GM18909 (cell line): Measurements from ENCODE around the gene GPT2.

ENCODE experiments used
- ATAC-seq: cut with Tn5 transposase; IDR thresholded peaks from one replicate; pipeline ENCODE4 v1.9.1; 2021; ENCODE audit warnings: mild to moderate bottlenecking; ENCODE audit not compliant: unreplicated experiment, poor library complexity

The GPT2 gene

DNA sequence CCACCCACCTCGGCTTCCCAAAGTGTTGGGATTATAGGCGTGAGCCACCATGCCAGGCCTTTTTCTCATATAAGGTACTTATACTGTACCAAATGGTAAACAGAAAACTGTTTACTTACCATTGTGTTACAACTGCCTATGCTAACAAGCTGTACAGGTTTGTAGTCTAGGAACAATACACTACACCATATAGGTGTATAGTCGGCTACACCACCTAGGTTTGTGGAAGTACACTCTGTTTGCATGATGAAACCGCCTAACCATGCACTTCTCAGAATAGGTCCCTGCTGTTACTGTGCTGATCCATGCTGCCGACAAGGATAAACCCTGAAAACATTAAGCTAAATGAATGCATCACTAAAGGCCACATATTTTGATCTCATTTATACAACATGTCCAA lies 70.4 kb downstream of the GPT2 start:
- ATAC-seq = no peak

DNA sequence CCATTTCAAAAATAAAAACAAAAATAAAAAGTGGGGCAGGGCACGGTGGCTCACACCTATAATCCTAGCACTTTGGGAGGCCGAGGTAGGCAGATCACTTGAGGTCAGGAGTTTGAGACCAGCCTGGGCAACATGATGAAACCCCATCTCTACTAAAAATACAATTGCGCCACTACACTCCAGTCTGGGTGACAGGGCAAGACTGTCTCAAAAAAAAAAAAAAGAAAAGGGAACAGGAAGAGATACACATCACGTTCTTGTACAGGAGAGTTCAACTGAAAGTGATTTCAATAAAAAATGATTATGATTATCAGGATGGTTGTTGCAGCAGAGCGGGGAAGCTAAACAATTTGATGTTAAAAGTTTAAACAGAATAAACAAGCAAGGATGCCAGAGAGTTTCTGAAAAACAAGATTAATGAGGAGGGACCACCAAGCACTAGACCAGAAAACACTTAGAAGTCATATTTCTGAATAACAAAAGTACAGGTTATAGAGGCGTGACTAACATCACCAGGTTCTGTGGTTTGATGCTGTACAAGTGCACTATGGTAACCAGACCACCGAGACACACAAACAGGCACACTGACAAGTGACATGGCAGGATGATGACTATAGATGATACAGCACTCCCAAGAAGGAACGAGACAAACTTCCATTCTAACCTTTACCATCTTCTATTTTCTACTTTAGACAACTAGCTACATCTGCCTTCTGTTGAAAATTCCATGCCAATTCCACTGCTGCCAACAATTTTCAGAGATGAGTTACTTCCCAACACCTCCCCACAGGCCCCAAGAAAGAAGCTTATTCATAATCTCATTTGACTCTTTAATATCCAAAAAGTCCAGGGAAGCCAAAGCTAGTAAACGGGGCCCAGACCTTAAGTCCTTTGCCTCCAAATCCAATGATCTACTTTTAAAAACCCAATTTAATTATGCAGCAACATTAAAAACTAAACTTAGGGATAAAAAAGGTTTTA lies 77.5 kb downstream of the GPT2 start:
- ATAC-seq = no peak

DNA sequence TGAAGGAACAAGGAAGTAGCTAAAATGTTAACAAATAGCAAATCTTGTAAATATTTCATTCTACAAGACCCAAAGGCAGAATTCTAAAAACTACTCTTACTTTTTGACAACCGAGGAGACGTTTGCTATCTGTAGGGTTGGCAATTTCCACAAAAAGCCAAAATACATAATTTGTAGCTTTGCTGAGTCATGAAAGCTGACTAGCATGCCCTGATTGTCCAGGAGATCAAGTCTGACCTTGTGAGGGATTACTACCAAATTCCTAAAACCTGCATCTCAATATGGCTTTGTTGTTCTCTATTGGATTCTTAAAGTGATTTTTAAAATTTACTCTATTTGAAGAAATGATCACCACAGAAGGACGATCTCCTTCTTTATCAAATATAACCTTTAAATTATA lies 78.5 kb downstream of the GPT2 start:
- ATAC-seq = no peak

DNA sequence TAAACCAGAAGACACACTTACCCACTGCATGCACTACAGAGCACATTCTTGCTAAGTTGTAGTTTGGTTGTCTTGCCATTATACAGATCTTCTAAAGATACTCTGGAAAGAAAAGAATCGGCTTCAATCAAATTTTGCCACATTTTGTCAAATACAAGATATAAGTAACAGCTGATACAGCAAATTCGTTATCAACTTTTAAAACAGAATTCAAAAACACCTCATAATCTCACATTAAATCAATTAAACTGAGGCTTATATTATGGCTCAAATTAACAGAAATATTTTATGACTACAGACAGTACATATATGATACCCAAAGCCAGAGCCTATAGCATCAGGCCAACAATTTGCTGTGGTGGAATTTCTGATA lies 83.9 kb downstream of the GPT2 start:
- no peak for ATAC-seq

DNA sequence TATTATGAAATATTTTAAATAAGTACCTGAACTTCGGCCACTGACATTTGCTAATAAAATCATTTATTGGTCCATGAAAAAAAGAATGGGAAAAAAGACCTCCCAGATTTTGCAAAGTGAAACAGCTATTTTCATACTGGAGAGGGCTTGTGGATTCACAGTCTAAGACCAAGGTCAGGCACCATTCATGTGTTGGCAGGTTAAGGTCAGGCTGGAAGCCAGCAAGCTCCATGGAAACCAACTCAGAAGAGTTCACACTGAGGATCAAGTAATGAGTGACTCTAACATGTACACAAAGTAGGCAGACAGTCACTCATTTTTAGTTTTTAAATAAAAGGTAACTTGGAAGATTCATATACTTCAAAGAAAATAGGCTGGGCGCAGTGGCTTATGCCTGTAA lies 85.9 kb downstream of the GPT2 start:
- ATAC-seq = no peak

DNA sequence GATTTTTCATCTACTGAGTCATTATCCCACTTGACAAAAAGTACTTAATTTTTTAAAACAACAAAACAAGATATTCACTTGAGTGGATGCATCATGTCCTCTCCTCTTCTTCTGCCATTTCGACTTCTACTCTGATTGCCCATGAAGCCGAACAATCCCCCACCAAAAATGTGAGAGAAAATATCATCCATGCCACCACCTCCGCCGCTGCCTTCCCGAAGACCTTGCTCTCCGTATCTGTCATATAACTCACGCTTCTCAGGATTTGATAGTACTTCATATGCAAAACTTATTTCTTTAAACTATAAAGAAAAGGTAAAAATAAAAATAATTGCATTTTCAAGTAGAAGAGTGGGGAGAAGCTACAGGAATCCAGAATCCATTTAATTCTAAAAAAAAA lies 87.1 kb downstream of the GPT2 start:
- no peak for ATAC-seq

DNA sequence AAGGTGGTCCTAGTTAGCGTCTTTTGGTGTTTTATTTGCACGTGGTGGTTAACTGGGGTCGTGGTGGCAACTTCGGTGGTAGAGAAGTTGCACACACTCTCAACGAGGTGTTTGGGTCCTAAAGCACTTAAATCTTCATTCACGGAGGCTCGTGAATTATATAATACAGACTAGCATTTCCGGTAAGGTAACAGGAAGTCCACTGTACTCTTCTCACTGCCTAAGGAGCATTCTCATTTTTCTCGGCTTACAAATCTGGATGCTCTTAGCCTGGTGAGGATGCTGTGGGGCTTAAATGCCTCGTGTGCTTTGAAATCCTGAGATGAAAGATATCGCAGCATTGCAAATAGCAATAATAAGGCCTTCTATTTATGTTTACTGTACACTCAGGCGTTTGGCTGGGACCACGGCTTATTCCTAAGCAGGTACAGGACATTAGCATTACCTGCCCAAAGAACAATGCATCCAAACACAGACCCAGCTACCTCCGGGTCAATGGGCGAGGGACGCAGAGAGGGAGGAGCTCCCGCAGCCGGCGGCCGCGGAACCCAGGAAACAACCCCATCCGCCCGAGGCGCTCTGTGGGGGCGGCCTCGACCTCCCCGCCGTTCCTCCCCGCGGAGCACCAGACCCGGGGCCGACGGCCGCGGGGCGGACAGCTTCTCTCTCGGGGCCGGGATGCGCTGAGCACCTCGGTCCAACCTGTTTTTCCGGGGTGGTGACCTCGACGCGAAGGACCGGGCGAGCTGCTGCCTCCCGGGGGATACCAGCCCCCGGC lies 88.5 kb downstream of the GPT2 start:
- ATAC-seq = peak; percentile 47

DNA sequence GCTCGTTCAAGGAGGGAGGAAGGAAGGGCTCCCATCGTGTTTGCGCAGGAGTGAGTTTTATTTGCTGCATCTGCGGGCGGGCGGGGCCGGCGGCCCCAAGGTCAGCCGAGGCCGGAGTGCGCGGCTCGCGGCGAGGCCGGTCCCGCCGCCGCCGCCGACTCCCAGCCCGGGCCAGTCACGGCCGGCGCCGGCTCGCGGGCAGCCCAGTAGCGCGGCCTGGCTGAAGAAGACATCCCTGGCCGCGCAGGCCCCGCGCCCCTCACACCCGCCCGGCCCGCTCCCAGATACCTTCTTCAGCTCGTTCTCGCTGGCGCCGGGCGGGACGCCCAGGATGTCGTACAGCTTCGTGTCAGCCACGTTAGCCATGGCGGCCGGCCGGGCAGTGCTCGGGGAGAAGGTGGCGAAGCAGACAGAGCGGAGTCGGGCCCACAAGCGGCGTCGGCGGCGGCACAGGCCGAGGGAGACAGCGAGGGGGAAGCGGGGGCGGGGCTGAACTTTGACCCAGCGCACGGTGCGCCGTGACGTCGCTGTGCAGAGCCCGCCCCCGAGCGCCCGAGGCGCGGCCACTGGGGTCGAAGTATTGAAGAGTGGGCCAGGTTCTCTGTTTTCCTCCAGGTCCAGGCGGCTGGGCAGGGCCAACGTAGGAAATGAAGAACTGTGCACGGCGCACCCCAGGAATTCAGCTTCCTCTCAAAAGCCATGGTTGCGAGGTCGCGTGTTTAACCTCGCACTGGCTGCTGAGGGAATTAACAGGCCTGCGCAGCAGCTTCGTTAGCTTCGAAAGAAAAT lies 89.2 kb downstream of the GPT2 start, which contains the start of gene DNAJA2:
Gene DNAJA2, minus strand, starts transcription at position 468 of the 789 bp plus-strand sequence. Its CDS starts 102 bp downstream, at position 366.
- peak; percentile 92 for ATAC-seq

DNA sequence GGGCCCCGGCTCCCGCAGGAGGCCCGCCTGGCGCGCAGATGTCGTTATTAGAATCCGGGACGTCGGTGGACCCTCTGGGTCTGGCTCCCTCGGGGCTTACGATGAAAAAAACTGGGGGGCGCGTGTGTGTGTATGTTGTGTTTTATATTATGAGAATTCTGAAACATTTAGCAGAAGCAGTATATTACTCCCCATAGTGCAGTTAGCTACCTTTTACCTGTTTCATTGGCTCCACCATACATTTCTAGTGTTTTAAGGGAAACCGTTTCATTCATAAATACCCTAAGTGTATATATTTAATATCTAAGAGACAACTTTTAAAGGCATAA lies 89.8 kb downstream of the GPT2 start:
- ATAC-seq = no peak

DNA sequence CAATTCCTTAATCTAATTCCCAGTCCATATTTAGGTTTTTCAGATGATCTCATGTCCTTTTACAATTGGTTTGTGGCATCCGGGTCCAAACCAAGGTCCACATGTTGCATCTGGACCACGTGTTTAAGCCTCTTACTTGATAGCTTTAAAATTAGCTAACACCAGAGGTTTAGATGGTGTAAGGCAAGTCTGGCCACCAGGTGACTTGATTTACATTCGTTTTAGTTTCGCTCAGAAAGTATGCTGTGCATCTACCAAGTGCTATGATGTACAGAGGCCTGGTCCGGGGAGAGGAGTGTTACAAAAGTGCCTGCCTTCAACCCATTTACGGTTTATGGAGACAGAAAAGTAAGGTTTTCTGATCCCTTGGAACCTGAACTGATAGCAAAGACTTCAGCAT lies 90.2 kb downstream of the GPT2 start:
- no peak for ATAC-seq

DNA sequence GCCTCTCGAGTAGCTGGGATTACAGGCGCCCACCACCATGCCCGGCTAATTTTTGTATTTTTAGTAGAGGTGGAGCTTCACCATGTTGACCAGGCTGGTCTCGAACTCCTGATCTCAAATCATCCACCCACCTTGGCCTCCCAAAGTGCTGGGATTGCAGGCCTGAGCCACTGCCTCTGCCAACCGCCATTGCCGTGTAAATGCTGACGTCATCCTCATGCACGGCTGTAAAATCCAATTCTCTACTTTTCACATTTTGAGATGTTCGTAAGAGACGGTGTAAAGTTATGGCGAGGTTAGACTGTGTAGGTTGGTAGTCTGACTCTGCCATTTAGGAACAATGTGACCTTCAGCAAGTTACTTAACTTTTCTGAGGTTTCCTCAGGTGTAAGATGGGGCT lies 91.0 kb downstream of the GPT2 start:
- no peak for ATAC-seq

DNA sequence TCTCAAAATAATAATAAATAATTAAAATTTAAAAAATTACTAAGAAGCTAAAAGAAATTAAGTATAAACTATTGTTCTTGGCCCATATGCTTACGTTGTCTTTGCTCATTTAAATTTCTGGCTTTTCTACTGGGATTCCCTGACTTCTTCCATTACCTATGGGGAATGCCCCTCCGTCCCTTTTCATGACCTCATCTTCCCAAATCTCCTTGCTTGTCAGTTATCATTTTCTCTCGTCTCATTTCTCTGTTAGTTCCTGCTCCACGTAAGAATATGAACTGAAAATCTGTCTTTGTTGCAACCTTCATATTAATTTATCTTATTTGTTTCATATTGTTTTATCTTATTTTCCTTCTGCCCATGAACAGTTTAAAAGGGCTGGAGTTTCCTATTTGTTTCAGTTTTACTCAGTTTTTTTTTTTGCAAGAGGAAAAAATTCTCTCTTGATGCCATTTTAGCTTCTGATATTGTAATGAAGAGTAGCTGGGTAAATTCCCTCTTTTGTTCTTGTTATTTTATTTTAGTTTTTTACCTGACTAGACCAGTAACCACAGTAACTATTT lies 91.8 kb downstream of the GPT2 start:
- ATAC-seq = no peak

DNA sequence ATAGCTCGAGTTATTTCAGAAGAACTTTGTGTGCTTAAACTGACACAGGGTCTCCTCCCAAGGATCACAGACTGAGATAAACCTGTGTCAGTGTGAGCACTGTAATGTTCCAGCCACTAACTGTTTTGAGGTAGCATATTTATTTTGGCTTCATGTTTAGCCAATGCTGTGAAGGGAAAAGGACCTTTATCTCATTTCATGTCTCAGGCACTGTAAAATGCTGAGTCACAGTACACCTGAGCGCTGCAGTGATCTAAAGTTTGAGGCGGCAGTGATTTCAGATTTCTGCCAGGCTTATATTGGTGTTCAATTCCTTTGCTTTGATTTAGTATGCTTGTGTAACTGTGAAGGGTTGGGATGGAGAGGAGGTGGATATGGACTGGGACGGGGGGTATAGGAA lies 92.4 kb downstream of the GPT2 start:
- ATAC-seq = no peak
